Parathyroid adenoma (tissue), 2 donors: ENCODE data around the gene OR11H7.
"Not testable (repeated sequence)": the region's sequence is repeated elsewhere in the genome, so short reads cannot be mapped to it uniquely, and the experiment has no call there.

ENCODE experiments used
- H2AFZ ChIP-seq: fragments of 300-600 bp; sonication (generic); one replicate; pipeline ENCODE4 v1.7.0; 2017; ENCODE audit warnings: antibody characterized with exemption, mild to moderate bottlenecking
- H3K27ac ChIP-seq: fragments of 300-600 bp; sonication (generic); one replicate; pipeline ENCODE4 v1.7.0; 2017
- H3K27me3 ChIP-seq: fragments of 300-600 bp; sonication (generic); one replicate; pipeline ENCODE4 v1.7.0; 2017; ENCODE audit warnings: low read length; ENCODE audit not compliant: control insufficient read depth, insufficient read depth
- H3K36me3 ChIP-seq: fragments of 300-600 bp; sonication (generic); one replicate; pipeline ENCODE4 v1.7.0; 2017; ENCODE audit warnings: low read length; ENCODE audit not compliant: control insufficient read depth, insufficient read depth
- H3K4me1 ChIP-seq: fragments of 300-600 bp; sonication (generic); one replicate; pipeline ENCODE4 v1.7.0; 2017; ENCODE audit warnings: control low read depth
- H3K4me2 ChIP-seq: fragments of 300-600 bp; sonication (generic); one replicate; pipeline ENCODE4 v1.7.0; 2017; ENCODE audit warnings: low read length
- H3K4me3 ChIP-seq: fragments of 300-600 bp; sonication (generic); one replicate; pipeline ENCODE4 v1.7.0; 2017; ENCODE audit warnings: low read depth, low read length
- H3K79me2 ChIP-seq: fragments of 300-600 bp; sonication (generic); one replicate; pipeline ENCODE4 v1.7.0; 2017; ENCODE audit warnings: control low read depth
- H3K9ac ChIP-seq: fragments of 300-600 bp; sonication (generic); one replicate; pipeline ENCODE4 v1.7.0; 2017; ENCODE audit warnings: mild to moderate bottlenecking
- H3K9me3 ChIP-seq: fragments of 300-600 bp; sonication (generic); one replicate; pipeline ENCODE4 v1.7.0; 2017; ENCODE audit warnings: low read length; ENCODE audit not compliant: control insufficient read depth
- CTCF ChIP-seq: fragments of 300-600 bp; sonication (generic); IDR thresholded peaks from one replicate; pipeline ENCODE4 v1.7.0; 2017; ENCODE audit warnings: antibody characterized with exemption, mild to moderate bottlenecking
- donor health status: primary hyperparathyroidism.

The OR11H7 gene

GRCh38 chr14:20190596-20190995 is 38.2 kb upstream of the OR11H7 start, which contains the start of gene OR11G2:
Gene OR11G2 (plus strand): TSS chr14:20190896. CDS start chr14:20197438, 6,542 bp downstream.
- Histone ChIP-seq H3K4me2 (no peak within 1 kb of the TSS), H2AFZ (no peak within 1 kb of the TSS), H3K27me3 (no peaks in the 10 kb centered on the region), H3K27ac (no peak within 1 kb of the TSS), H3K4me3 (no peak within 1 kb of the TSS), H3K36me3 (no peaks in the 10 kb centered on the region), H3K79me2 (no peaks in the 10 kb centered on the region), H3K4me1 (no peaks in the 10 kb centered on the region), H3K9ac (no peak within 1 kb of the TSS), H3K9me3 (no peaks in the 10 kb centered on the region)
- no peak for TF ChIP-seq CTCF

GRCh38 chr14:20191396-20191795 is 37.4 kb upstream of the OR11H7 start:
- no peak overlapping the region for H3K27ac ChIP-seq
- no peaks in the 10 kb centered on the region for H3K36me3 ChIP-seq
- H3K27me3 ChIP-seq = no peaks in the 10 kb centered on the region
- no peaks in the 10 kb centered on the region for H3K79me2 ChIP-seq
- no peaks in the 10 kb centered on the region for H3K4me1 ChIP-seq
- no peak overlapping the region for H2AFZ ChIP-seq
- no peak for TF ChIP-seq CTCF
- no peak overlapping the region for H3K4me3 ChIP-seq
- no peak overlapping the region for H3K4me2 ChIP-seq
- no peak overlapping the region for H3K9ac ChIP-seq
- no peaks in the 10 kb centered on the region for H3K9me3 ChIP-seq

- Histone ChIP-seq H3K9ac (no peak overlapping the region), H3K9me3 (no peaks in the 10 kb centered on the region), H3K4me1 (no peaks in the 10 kb centered on the region), H3K27me3 (no peaks in the 10 kb centered on the region), H3K4me3 (no peak overlapping the region), H3K36me3 (no peaks in the 10 kb centered on the region), H3K27ac (no peak overlapping the region), H3K4me2 (no peak overlapping the region), H3K79me2 (no peaks in the 10 kb centered on the region), H2AFZ (no peak overlapping the region)
- TF ChIP-seq CTCF = no peak
These were observed 34.7 kb upstream of the OR11H7 start for GRCh38 chr14:20194101-20194500.

- not testable (repeated sequence) for H3K4me1 ChIP-seq, H3K4me2 ChIP-seq, H2AFZ ChIP-seq, H3K27ac ChIP-seq, H3K9ac ChIP-seq, H3K27me3 ChIP-seq, H3K4me3 ChIP-seq, H3K79me2 ChIP-seq, H3K9me3 ChIP-seq, H3K36me3 ChIP-seq
These were observed 33.6 kb upstream of the OR11H7 start for GRCh38 chr14:20195170-20195569.

- Histone ChIP-seq H3K9ac (no peak overlapping the region), H3K4me1 (no peaks in the 10 kb centered on the region), H3K27me3 (no peaks in the 10 kb centered on the region), H3K4me2 (no peak overlapping the region), H3K27ac (no peak overlapping the region), H3K36me3 (no peaks in the 10 kb centered on the region), H3K9me3 (no peaks in the 10 kb centered on the region), H2AFZ (no peak overlapping the region), H3K4me3 (no peak overlapping the region), H3K79me2 (no peaks in the 10 kb centered on the region)
- no peak for TF ChIP-seq CTCF
These were observed 32.9 kb upstream of the OR11H7 start for GRCh38 chr14:20195911-20196310.
